ENCODE data around the gene FGF21.
A peak's percentile ranks its signal among the peaks of the same experiment; 100 is the strongest.
"Not testable (repeated sequence)": the region's sequence is repeated elsewhere in the genome, so short reads cannot be mapped to it uniquely, and the experiment has no call there.

Gene FGF21

DNA sequence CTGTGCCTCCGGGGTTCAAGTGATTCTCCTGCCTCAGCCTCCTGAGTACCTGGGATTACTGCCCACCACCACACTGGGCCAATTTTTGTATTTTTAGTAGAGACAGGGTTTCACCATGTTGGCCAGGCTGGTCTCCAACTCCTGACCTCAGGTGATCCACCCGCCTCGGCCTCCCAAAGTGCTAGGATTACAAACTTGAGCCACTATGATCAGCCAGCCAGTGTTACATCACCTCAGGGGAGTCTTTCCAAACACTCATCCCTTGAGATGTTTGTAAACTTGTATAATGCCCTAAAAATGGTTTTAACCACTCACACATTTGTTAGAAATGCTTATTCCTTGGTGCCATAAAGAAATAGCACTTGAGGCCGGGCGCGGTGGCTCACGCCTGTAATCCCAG, 31.1 kb downstream of the FGF21 start:
- DNase-seq (ENCODE audit: low read depth in 4 of 4, low spot score in 1 of 4), result not testable (repeated sequence)

DNA sequence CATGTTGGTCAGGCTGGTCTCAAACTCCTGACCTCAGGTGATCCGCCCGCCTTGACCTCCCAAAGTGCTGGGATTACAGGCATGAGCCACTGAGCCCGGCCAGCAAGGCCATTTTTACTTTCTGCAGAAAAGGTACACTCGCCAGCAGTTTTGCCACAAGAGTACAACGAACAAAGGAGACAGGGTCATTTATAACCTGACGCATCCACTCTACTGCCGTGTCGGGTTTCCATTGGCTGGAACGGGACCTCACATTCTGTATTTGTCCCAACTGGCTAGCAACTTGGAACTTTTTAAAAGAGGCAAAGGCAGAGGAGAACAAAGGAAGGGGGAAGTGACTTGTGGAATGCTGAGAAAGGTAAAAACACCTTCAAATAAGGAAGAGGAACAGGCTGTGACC, 32.0 kb downstream of the FGF21 start:
- DNase-seq (ENCODE audit: low read depth in 4 of 4, low spot score in 1 of 4), result not testable (repeated sequence)

DNA sequence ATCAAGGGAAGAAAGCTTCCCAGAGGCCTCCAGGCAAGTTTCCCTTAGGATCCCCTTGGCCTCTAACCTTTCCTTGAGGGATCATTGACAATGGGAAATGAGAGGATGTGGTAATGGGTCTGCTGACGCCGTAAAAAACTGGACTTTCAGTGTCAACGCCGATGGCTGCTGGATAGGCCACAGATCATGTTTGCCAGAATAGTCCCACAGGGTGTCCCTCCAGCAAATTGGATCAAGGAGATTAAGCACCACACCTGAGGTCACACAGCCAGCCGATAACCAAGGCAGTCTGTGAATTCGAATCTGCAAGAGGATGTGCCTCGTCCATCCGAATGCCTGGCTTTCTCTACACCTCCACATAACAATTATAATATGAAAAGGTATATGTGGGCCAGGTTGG, 37.9 kb downstream of the FGF21 start:
- no peak for DNase-seq (ENCODE audit: low read depth in 4 of 4, low spot score in 1 of 4)

DNA sequence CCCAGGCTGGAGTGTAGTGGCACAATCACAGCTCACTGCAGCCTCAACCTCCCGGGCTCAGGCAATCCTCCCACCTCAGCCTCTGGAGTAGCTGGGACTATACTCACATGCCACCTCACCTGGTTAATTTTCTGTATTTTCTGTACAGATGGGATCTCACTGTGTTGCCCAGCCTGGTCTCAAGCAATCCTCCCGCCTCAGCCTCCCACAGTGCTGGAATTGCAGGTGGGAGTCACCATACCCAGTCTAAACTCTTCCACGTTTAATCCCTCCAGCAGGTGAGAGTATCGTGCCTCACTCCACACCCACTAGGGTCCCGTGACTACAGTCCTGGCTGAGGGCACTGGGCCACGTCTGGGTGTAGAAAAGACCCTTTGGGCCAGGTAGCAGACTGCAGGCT, 39.0 kb downstream of the FGF21 start:
- DNase-seq (ENCODE audit: low read depth in 4 of 4, low spot score in 1 of 4), result no peak

DNA sequence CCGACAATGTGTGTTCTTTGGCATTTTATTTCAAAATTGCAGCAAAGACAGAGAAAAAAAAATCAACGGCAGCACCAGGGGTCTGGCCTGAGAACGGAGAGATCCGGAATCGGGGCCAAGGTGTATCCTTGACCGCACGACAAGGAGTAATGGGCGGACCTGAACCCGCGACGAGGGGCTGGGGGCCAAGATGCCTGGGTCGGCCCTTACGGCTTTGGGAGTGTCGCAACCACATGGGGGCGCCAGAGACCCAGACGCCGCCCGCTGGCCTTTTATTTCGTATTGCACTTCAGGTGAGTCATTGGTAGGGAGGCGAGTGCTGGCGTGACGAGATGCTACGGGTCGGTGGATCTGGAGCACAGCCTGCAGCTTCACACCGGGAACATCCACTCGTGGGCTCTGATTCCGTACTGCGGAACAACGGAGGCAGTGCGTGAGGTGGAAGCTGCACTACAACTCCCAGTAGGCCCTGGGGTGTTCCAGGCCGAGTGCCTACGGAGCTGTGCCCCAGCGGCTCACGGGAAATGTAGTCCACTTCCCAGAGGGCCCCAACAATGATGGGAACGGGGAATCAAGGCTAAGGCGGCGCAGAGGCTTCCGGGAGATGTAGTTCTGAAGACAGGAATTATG, 39.8 kb downstream of the FGF21 start:
- DNase-seq (ENCODE audit: low read depth in 4 of 4, low spot score in 1 of 4), result peak; percentile 59 to 74 (median 68)

DNA sequence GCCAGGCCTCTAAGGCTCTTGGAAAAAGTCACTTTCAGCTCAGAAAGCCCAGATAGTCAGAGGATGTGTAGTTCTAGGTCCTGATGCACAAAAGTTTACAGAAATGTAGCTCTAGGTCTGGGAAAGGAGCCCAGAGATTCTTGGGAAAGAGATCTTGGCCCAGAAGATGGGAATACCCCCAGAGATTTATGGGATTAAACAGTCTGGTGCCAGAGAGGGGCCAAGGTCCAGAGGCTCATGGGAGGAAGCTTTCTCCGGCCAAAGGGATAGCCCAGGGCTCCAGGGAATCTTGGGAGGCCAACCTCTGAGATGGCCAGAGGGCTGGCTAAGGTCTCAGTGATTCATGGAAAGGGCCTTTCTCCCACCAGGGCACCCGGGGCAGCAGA, 40.4 kb downstream of the FGF21 start:
- no peak for DNase-seq (ENCODE audit: low read depth in 4 of 4, low spot score in 1 of 4)

DNA sequence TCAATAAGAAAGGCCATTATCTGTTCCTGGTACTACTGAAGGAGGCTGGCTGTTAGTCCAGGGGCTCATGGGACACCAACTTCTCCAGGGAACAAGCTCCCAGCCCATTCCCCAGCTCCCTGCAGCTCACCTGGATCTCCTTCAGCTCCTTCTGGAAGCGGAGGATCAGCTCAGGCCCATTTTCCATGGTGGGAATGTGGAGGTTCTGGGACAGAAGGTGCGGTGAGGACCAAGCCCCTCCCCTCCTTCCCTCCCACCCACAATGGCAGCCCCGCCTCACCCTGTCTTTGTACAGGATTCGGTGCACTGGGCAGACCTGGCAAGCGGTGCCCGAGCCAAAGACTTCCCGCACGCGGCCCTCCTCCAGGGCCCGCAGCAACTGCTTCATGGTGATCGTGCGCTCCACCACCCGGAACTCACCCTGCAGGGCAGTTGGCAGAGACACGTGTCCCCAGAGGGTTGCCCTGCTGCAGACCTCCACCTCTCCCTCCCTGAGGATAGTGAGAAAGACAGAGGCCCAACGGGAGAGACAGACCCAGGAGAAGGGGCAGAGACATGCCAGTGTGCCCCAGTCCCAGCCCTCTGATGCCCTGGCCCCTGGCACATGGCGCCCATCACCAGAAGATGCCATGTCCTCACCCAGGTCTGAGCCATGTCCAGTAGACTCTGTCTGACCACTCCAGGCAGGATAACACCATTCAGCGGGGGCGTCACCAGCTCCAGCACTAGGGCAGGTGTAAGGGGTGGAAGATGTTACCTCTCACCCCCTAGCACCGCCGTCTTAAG, 41.2 kb downstream of the FGF21 start:
- DNase-seq (ENCODE audit: low read depth in 4 of 4, low spot score in 1 of 4), result no peak

DNA sequence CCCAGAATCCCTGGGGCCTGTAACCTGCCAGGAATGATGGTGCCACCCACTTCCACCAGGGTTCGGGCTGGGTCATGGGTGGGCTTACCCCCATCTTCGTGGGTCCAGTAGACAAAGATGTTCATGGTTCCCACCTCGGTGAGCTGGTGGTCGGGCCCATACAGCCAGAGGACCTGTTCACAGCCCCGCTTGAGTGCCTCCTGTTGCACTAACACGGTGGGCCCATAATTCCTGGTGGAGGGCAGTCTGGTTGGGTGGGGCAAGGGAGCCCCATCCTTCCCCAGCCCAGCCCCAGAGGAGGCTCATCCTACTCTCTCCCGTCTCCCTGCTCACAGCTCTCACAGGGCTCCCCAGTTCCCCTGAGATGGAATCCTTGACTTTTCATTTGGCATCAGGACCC, 41.8 kb downstream of the FGF21 start:
- no peak for DNase-seq (ENCODE audit: low read depth in 4 of 4, low spot score in 1 of 4)

DNA sequence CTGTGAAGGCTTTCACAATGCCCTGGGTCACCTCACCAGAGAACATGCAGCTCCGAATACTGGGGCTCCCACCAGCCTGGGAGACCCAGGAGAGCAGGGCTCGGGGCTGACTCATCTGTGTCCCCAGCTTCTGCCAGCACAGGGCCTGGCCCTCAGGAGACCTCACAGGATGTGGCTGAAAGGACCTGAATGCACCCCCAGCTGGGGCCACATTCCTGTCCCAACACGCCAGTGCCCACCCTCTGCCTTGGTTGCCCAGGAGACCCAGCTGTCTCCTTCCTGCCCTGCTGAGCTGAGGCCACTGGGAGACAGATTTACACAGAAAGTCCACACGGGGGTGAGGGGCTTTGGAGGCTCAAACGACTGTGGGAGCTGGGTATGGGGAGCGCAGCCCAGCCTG, 43.6 kb downstream of the FGF21 start:
- DNase-seq (ENCODE audit: low read depth in 4 of 4, low spot score in 1 of 4), result no peak

DNA sequence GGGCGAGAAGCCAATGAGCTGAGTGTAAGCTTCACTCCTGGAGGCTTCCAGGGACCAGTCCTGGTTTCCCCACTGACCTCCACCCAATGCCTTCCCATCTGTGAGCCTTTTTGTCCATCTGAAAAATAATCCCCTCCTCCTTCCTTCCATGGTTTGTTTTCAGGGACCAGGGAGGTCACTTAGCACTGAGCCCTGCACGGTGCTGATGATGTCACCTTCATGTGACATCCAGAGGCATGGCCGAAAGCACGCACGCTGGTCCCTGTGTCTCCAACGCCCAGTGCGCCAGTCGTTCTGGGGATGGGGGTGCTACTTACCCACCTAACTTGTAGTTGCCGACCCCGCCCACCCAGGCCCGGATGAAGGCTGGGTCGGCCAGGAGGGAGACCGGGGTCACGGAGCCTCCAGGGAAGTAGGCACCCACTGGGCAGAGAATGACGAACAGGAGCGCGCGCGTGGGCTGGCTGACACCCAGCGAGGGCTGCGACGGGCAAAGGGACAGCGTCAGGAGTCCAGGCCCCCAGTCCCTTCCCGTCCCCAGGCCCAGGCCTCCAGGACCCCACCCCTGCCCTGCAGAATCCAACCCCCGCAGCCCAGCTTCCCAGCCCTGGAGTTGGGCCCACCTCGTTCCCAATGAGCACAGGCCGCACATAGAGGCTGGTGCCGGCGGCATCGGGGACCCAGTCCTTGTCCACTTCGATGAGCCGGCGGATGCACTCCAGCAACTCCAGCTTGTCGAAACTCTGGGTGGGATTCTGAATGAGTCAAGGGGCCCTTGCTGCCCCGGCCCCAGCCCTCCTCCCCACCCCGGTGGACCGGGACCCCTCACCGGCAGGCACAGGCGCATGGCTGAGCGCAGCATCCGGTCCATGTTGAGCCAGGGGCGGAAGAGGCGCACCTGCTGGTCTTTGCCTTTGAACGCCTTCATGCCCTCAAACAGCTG, 44.3 kb downstream of the FGF21 start:
- no peak for DNase-seq (ENCODE audit: low read depth in 4 of 4, low spot score in 1 of 4)

DNA sequence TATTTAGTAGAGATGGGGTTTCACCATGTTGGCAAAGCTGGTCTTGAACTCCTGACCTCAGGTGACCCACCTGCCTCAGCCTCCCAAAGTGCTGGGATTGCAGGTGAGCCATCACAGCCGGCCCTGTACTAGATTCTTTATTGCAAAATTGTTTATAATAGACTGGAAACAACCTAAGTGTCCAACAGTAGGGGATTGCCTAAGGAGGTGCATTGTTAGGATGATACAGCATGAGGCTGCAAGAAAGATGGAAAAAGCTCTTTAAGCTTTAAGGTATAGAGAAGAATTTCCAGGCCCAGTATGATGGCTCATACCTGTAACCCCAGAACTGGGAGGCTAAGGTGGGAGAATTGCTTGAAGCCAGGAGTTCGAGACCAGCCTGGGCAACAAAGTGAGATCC, 47.3 kb downstream of the FGF21 start:
- no peak for DNase-seq (ENCODE audit: low read depth in 4 of 4, low spot score in 1 of 4)

DNA sequence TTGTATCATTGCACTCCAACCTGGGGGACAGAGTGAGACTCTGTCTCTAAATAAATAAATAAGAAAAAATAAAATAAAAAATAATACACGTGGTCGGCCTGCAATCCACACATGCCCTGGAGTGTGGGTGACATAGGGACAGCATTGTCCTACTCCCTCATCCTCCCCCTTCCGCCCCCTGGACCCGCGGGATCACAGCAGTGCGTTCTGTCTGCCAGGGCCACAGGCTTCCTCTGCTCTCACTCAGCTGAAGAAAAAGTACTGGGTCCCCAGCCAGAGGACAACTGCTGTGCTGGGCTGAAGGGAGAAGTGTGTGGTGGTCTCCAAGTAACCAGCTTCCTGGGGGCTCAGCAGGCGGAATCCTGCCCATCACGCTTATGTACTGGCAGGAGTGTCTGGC, 49.2 kb downstream of the FGF21 start:
- no peak for DNase-seq (ENCODE audit: low read depth in 4 of 4, low spot score in 1 of 4)

DNA sequence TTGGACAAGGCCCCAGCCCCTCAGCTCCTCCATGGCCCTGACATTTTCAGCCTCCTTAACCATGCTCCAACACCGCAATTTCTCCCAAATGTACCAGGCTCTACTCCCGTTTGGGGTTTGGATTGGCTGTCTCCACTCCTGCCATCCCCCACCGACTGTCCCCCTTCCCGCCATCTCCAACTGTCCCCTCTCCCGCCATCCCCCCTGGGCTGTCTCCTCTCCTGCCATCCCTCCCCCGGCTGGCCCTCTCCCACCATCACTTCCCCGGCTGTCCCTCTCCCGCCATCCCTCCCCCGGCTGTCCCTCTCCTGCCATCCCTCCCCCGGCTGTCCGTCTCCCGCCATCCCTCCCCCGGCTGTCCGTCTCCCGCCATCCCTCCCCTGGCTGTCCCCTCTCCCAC, 50.1 kb downstream of the FGF21 start:
- DNase-seq (ENCODE audit: low read depth in 4 of 4, low spot score in 1 of 4), result no peak

DNA sequence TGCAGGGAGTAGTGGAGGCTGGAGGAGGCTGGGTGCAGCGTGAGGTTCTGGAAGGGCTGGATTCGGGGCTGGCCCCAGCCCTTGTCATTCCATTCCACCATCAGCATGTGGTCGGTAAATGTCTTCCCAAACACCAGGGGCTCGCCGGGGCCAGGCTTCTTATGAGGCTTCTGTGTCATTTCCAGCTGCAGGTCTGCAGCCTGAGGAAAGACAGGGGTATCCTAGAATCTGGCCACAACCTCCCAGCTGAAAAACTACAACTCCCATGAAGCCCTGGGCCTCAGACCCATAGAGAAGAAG, 51.1 kb downstream of the FGF21 start:
- DNase-seq (ENCODE audit: low read depth in 4 of 4, low spot score in 1 of 4), result no peak

DNA sequence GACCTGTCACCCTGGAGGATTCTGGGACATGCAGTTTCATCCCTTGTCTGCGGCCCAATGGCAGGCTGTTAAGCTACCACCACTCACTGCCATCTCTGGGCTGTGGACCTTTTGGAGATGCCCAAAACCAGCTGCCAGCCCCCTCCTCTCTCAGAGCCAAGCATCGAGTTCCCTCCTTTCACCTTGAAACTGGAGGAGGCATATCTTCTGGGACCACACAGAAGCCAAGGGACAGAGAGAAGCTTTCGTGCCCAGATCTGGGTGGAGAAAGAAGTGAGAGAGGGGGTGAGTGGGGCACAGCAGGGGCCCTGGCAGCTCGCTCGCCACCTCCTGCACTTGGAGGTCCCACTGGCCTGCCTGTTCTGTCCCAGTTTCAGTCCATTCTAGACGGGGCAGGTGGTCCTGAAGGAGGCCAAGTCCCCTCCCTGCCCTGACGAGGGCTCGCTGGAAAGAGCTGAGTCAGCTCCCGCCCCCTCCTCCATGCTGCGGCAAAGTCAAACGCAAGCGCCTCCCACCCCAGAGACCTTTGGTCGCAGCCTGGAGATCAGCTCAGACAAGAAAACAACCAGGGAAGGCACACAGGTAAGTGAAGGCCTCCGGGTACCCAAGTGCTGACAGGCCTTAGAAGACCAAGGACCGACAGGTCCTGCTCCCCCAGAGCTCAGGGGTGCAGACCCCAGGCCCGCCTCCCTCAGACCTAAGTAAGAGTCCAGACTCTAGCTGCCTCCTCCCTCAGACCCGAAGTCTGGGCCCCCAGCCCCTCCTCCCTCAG, 51.7 kb downstream of the FGF21 start:
- no peak for DNase-seq (ENCODE audit: low read depth in 4 of 4, low spot score in 1 of 4)

DNA sequence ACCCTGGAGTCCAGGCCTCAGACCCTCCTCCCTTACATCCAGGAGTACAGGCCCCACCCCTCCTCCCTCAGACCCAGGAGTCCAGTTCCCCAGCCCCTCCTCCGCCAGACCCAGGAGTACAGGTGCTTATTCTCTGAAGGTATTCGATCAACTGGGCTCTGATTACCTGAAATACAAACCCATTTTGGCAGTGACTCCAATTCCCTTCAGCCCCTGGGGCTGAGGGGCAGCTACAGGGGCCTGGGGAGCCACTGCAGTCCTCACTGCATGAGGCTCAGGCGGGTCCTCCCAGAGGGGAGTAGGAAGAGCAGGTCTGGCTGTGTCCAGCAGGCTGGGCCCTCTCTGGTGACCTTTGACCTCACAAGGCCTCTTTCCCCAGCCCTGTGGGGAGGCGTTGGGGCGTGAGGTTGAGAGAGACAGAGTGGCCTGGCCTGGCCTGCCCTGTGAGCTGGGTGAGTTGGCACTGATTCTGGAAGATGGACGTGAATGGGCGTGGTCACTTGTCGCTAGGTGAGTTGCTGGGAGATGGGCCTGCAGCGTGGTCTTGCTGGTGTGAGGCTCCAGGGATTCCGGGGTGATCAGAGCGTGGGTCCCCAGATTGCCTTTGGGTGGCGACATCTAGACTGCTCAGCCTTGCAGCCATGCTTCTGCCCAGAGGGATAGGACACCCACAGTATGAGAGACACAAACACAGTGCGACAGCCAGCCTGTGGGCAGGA, 52.4 kb downstream of the FGF21 start:
- DNase-seq (ENCODE audit: low read depth in 4 of 4, low spot score in 1 of 4), result no peak

Measured in stimulated activated CD4-positive, alpha-beta T cell treated with anti-CD3 and anti-CD28 coated beads, Interleukin-1b, Interleukin-23, amount 100 ng/mL, for 24 hours (primary cell).